ENCODE results near the gene EFCAB12. TPM values are rescaled to one million over a fixed set of nuclear protein-coding genes. Genes with fewer than 3 reads are reported as not detected.

Gene EFCAB12
- total RNA-seq, 4 donors from 2014 or later, result 0.54 TPM; not detected in 3

DNA sequence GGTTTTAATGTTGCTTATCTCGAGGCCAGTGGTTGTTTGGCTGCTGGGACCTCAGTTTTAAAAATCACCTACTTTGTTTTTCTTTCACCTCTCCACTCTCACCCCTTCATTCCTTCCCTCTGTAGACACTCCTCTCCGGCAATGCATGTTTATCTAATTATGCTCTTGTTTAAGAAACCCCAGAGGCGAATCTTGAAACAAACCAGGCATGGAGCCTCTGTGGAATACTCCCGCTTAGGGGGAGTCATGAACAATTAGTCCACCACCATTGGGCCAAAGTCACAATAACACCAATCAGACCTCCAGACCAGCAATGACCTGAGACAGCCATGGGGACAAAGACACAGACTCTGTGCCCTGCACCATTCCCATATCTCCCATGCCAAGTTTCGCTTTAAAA, 53.3 kb downstream of the EFCAB12 start:
- H3K36me3 ChIP-seq, result no peaks in the 10 kb centered on the region
- peaks cover 0 to 2% (median 0%) of the 10 kb centered on the region in 4 donors for H3K9me3 ChIP-seq
- H3K4me3 ChIP-seq, result no peak overlapping the region
- no peak overlapping the region for H3K27ac ChIP-seq
- no peaks in the 10 kb centered on the region for H3K4me1 ChIP-seq
- H3K27me3 ChIP-seq, result no peaks in the 10 kb centered on the region
- no peak for DNase-seq
- TF ChIP-seq, protein P1, sequence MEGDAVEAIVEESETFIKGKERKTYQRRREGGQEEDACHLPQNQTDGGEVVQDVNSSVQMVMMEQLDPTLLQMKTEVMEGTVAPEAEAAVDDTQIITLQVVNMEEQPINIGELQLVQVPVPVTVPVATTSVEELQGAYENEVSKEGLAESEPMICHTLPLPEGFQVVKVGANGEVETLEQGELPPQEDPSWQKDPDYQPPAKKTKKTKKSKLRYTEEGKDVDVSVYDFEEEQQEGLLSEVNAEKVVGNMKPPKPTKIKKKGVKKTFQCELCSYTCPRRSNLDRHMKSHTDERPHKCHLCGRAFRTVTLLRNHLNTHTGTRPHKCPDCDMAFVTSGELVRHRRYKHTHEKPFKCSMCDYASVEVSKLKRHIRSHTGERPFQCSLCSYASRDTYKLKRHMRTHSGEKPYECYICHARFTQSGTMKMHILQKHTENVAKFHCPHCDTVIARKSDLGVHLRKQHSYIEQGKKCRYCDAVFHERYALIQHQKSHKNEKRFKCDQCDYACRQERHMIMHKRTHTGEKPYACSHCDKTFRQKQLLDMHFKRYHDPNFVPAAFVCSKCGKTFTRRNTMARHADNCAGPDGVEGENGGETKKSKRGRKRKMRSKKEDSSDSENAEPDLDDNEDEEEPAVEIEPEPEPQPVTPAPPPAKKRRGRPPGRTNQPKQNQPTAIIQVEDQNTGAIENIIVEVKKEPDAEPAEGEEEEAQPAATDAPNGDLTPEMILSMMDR (IDR thresholded peaks at IDR 0.05), result no peak
- TF ChIP-seq POLR2A (IDR thresholded peaks at IDR 0.05), result no peak

DNA sequence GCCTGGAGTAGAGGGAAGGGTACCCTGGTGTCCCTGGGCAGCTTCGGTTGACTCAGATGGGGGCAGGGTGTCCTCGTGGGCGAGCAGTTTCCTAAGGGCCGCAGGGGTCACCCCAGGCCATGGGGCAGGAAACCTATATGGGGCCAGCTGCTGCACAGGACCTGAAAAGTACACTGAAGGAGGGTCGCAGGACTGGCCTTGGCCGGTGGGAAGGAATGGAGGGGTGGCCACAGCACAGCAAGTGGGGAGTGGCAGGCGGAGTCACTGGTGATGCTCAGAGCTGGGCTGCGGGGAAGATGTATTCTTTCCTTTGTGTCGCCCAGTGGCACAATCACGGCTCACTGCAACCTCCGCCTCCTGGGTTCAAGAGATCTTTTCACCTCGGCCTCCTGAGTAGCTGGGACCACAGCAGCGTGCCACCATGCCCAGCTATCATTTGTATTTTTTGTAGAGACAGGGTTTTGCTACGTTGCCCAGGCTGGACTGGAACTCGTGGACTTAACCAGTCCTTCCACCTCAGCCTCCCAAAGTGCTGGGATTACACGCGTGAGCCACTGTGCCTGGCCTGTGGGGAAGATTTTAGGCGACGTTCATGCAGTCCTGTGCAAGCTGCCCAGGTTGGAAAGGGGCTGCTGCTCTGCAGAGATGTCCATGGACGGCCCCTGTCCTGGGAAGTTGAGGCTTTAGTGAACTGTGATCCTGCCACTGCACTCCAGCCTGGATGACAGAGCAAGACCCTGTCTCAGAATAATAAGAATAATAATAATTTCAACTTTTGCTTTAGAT, 57.2 kb downstream of the EFCAB12 start:
- Histone ChIP-seq H3K36me3 (no peaks in the 10 kb centered on the region), H3K27me3 (no peaks in the 10 kb centered on the region), H3K4me3 (no peak overlapping the region), H3K27ac (no peak overlapping the region), H3K9me3 (no peaks in the 10 kb centered on the region), H3K4me1 (no peaks in the 10 kb centered on the region)
- no peak for DNase-seq
- TF ChIP-seq POLR2A (IDR thresholded peaks at IDR 0.05), result no peak
- TF ChIP-seq, protein P1 (IDR thresholded peaks at IDR 0.05), result no peak

DNA sequence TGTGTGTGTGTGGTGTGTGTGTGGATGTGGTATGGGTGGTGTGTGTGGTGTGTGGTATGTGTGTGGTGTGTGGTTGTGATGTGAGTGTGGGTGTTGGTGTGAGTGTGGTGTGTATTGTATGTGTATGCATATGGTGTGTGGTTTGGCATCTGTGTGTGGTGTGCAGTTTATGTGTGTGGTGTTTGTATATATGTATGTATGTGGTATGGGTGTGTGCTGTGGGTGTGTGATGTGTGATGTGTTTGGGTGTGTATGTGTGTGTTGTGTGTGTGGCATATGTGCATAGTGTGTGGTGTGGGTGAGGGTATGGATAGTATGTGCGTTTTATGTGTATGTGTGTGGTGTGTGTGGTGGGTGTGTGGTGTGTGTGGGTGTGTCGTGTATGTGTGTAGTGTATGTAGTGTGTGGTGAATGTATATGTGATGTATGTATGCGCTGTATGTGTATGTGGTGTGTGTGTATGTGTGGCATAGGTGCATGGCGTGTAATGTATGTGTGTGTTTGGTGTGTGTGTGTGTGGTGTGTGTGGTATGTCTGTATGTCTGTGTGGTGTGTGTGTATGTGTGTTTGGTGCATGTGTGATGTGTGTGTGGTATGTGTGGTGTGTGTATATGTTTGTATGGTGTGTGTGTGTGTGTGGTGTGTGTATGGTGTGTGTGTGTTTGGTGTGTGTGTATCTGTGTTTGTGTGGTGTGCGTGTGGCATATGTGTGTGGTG, 58.0 kb downstream of the EFCAB12 start:
- Histone ChIP-seq H3K9me3 (no peaks in the 10 kb centered on the region), H3K4me3 (no peak overlapping the region), H3K36me3 (no peaks in the 10 kb centered on the region), H3K4me1 (no peaks in the 10 kb centered on the region), H3K27me3 (no peaks in the 10 kb centered on the region), H3K27ac (no peak overlapping the region)
- no peak for DNase-seq
- no peak for TF ChIP-seq POLR2A (IDR thresholded peaks at IDR 0.05)
- TF ChIP-seq, protein P1 (IDR thresholded peaks at IDR 0.05), result no peak

GRCh38 chr3:129369711-129370110, 58.7 kb downstream of the EFCAB12 start:
- no peak overlapping the region for H3K27ac ChIP-seq
- DNase-seq, result no peak
- H3K9me3 ChIP-seq, result no peaks in the 10 kb centered on the region
- H3K4me3 ChIP-seq, result no peak overlapping the region
- H3K4me1 ChIP-seq, result no peaks in the 10 kb centered on the region
- TF ChIP-seq, protein P1 (IDR thresholded peaks at IDR 0.05), result no peak
- TF ChIP-seq POLR2A (IDR thresholded peaks at IDR 0.05), result no peak
- no peaks in the 10 kb centered on the region for H3K36me3 ChIP-seq
- H3K27me3 ChIP-seq, result no peaks in the 10 kb centered on the region

GRCh38 chr3:129367821-129368220, 60.6 kb downstream of the EFCAB12 start:
- H3K27me3 ChIP-seq, result no peaks in the 10 kb centered on the region
- H3K27ac ChIP-seq, result no peak overlapping the region
- H3K4me1 ChIP-seq, result no peaks in the 10 kb centered on the region
- H3K36me3 ChIP-seq, result no peaks in the 10 kb centered on the region
- H3K9me3 ChIP-seq, result no peaks in the 10 kb centered on the region
- H3K4me3 ChIP-seq, result no peak overlapping the region
- no peak for DNase-seq
- no peak for TF ChIP-seq POLR2A (IDR thresholded peaks at IDR 0.05)
- TF ChIP-seq, protein P1 (IDR thresholded peaks at IDR 0.05), result no peak

Measured in Peyer's patch (tissue), 4 donors.